Kidney (tissue), 14 donors: Measurements from ENCODE around the gene NFKBIL1. TPM values are rescaled to one million over a fixed set of nuclear protein-coding genes. Genes with fewer than 3 reads are reported as not detected.

Experiments used
- DNase-seq, 5 donors: peaks; one replicate each; pipeline ENCODE4 v3.0.0-alpha.2; 2013 to 2020
- FAIRE-seq: peaks from 2 replicates; lab custom pipeline; 2012; peaks lifted over from hg19 to GRCh38; lab: Jason Lieb, UNC
- H3K27ac ChIP-seq, 2 donors: one replicate each; pipeline ENCODE4 v1.7.0; 2013; ENCODE audit warnings: low read depth in 2 of 2, low read length in 2 of 2, inconsistent platforms in 1 of 2
- H3K27me3 ChIP-seq: one replicate; pipeline ENCODE4 v1.7.1; 2013; ENCODE audit warnings: low read length, inconsistent platforms; ENCODE audit not compliant: control insufficient read depth, insufficient read depth
- H3K36me3 ChIP-seq, 3 donors: one replicate each; pipeline versions ENCODE4 v1.7.0 to v1.7.1; 2013; ENCODE audit warnings: low read length in 3 of 3, control low read depth in 1 of 3, inconsistent platforms in 1 of 3; ENCODE audit not compliant: insufficient read depth in 3 of 3, control insufficient read depth in 2 of 3
- H3K4me1 ChIP-seq, 3 donors: one replicate each; pipeline versions ENCODE4 v1.7.0 to v1.7.1; 2013; ENCODE audit warnings: low read length in 3 of 3, inconsistent platforms in 1 of 3, low read depth in 1 of 3; ENCODE audit not compliant: control insufficient read depth in 2 of 3, insufficient read depth in 2 of 3
- H3K4me3 ChIP-seq, 3 donors: one replicate each; pipeline versions ENCODE4 v1.7.0 to v1.8.1; 2013; ENCODE audit warnings: low read length in 3 of 3, control low read depth in 1 of 3, inconsistent platforms in 1 of 3
- H3K9ac ChIP-seq, 3 donors: one replicate each; pipeline versions ENCODE4 v1.7.0 to v1.7.1; 2013; ENCODE audit warnings: low read length in 3 of 3, control low read depth in 1 of 3, inconsistent platforms in 1 of 3
- H3K9me3 ChIP-seq, 3 donors: one replicate each; pipeline versions ENCODE4 v1.7.0 to v1.7.1; 2013; ENCODE audit warnings: low read length in 3 of 3, control low read depth in 1 of 3, inconsistent platforms in 1 of 3; ENCODE audit not compliant: control insufficient read depth in 2 of 3, insufficient read depth in 1 of 3
- CTCF ChIP-seq: IDR thresholded peaks from 3 replicates; pipeline ENCODE4 v1.5.1; 2012; ENCODE audit warnings: mild to moderate bottlenecking, moderate library complexity, borderline replicate concordance; ENCODE audit not compliant: insufficient read depth; ENCODE audit errors: extremely low read depth
- intact Hi-C: fragments of 100-400 bp; cut with DNase I; formaldehyde crosslinking; loops from one replicate; pipeline ENCODE4 v1.11.1; 2022
- polyA plus RNA-seq: library from polyadenylated mRNA; stranded (reverse); fragments of 350-450 nt; fragmentation: Illumina TruSeq; extraction: RNeasy Lipid Tissue Mini Kit (QIAGEN cat#74804); gene quantifications from one replicate; pipeline ENCODE4 v1.2.3, GENCODE V29; 2014; ENCODE audit warnings: low read depth, low replicate concordance; ENCODE audit not compliant: insufficient read depth
- total RNA-seq: library from RNA; stranded (reverse); fragmentation: NEBNext Ultra II Directional; extraction: Animal tissue kit (Norgen Biotek cat#: 25700); gene quantifications from one replicate; pipeline ENCODE4 v1.2.1, GENCODE V29; 2021
- donor health status: control.
- donor health status: control.
- donor health status: control.
- donor health status: control.
- donor health status: control.
- donor health status: DM: yes; HTN: yes; CAD: no.
- donor health status: Normal renal cell carcinoma (clear cell type).

Gene NFKBIL1
- total and polyA plus RNA-seq, 2 donors from 2014 or later, result 20.0 to 28.2 TPM

GRCh38 chr6:31532644-31533454, 14.6 kb upstream of the NFKBIL1 start:
- Histone ChIP-seq H3K9me3 (no peaks in the 10 kb centered on the region), H3K4me1 (peaks cover 0 to 7% (median 0%) of the 10 kb centered on the region in 3 donors)

GRCh38 chr6:31533455-31533841, 14.0 kb upstream of the NFKBIL1 start:
- H3K4me1 ChIP-seq, result peaks cover 0 to 7% (median 0%) of the 10 kb centered on the region in 3 donors
- no peak for FAIRE-seq
- TF ChIP-seq CTCF, result no peak

More at GRCh38 chr6:31532644-31533454, 14.6 kb upstream of the NFKBIL1 start:
- no peak for DNase-seq
- intact Hi-C loops, result no loop called here
- no peak overlapping the region for H3K9ac ChIP-seq
- H3K27ac ChIP-seq, result no peak overlapping the region
- H3K36me3 ChIP-seq, result peaks cover 22 to 59% (median 39%) of the 10 kb centered on the region in 3 donors
- H3K4me3 ChIP-seq, result no peak overlapping the region
- no peak for TF ChIP-seq CTCF
- FAIRE-seq, result no peak
- H3K27me3 ChIP-seq, result no peaks in the 10 kb centered on the region

GRCh38 chr6:31534011-31534410, 13.4 kb upstream of the NFKBIL1 start:
- Histone ChIP-seq H3K4me1 (peaks cover 1 to 12% (median 5%) of the 10 kb centered on the region in 3 donors), H3K36me3 (peaks cover 29 to 70% (median 45%) of the 10 kb centered on the region in 3 donors), H3K9ac (no peak overlapping the region), H3K27me3 (no peaks in the 10 kb centered on the region), H3K4me3 (no peak overlapping the region), H3K9me3 (no peaks in the 10 kb centered on the region), H3K27ac (no peak overlapping the region)
- intact Hi-C loops, result no loop called here
- FAIRE-seq (no peak), DNase-seq (no peak)
- TF ChIP-seq CTCF, result no peak

More at GRCh38 chr6:31533455-31533841, 14.0 kb upstream of the NFKBIL1 start:
- no peaks in the 10 kb centered on the region for H3K27me3 ChIP-seq
- H3K27ac ChIP-seq, result no peak overlapping the region
- H3K9ac ChIP-seq, result no peak overlapping the region
- DNase-seq, result no peak
- H3K9me3 ChIP-seq, result no peaks in the 10 kb centered on the region
- intact Hi-C loops, result no loop called here
- H3K36me3 ChIP-seq, result peaks cover 24 to 64% (median 40%) of the 10 kb centered on the region in 3 donors
- no peak overlapping the region for H3K4me3 ChIP-seq
